ENCODE results near the gene SRPX.

SRPX gene

DNA sequence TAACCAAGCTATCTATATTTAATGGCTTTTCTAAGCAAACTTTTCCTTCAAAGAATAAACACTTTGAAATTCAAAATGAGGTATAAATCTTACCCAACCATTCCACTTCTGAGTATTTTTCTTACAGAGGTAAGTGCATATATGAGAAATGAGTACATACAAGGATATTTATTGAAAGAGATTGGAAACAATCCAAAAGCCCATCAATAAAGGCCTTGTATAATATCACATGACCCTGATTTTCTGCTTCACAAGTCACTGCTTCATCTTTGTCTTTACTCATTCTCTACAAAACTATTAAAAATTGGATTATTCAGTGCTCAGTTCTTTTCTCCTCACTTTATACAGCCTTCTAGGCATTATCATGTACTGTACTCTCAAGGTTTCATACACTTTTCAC lies 91.3 kb downstream of the SRPX start:
- no peak for DNase-seq

DNA sequence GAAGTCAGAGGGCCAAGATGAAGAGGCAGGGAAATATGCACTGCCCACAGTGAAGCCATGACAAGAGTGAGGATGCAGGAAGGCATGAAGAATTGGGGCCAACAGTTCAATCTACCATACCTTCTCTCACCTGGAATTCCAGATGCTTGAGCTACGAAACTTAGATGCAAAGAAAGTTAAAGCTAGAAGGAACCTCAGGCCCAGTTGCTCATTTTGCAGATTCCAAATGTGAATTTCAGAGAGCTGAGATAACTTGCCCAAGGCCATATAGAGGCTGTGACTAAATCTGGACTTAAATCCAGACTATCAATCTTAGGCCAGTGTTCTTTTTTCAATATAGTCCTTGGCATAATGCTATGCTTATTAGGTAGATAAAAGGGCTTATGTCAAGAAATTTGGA lies 92.7 kb downstream of the SRPX start:
- DNase-seq = no peak

GRCh38 chrX:38126179-38126578 lies 94.5 kb downstream of the SRPX start:
- no peak for DNase-seq

DNA sequence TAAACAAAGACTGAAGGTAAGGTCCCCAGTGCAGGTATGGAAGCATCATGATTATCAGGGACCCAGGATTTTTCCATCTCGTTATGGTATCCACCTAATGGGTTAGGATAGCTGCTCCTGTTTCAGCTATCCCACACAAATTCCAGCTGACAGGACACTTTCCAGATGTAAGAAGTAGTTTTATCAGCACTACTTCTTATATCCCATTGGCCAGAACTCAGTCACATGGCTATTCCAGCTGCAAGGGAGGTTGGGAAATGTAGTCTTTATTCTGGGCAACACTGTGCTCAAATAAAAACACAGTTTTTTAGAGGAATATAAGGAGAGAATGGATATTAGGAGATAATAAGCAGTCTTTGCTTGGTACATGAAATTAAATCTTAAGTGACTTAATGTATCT lies 96.7 kb downstream of the SRPX start:
- no peak for DNase-seq

DNA sequence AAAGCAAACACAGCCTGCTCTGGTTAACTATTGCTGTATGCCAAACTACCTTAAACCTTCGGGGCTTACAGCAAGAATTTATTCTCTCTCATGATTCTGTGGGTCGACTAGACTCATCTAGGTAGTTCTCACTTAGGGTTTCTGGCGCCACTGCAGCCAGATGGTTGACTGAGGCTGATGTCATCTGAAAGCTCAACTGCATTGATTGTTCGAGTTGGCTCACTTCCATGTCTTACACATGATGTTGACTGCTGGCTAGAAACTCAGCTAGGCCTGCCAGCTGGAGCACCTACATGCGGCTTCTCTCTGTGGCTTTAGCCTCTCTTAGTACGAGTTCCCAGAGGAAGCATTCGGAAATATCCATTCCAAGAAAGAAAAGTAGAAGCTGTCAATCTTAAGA lies 103.2 kb downstream of the SRPX start:
- DNase-seq = no peak

GRCh38 chrX:38116706-38117105 lies 104.0 kb downstream of the SRPX start:
- no peak for DNase-seq

- no peak for DNase-seq
These were observed 108.1 kb downstream of the SRPX start for GRCh38 chrX:38112566-38112965.

DNA sequence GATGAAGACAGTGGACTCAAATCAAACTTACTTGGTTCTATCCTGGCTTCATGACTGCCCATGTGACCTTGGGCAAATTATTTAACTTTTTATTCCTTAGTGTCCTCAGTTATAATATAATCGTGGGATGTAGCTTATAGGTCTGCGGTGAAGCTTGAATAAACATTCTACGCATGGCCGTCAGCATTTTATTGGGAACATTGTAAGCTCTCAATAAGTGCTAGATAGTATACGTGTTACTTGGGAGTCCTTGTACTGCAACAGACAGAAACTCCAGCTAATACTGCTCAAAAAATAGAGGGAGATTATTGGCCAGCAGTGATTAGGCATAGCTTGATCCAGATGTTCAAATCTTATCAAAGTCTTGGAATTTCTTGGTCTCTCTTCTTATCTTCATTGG lies 109.5 kb downstream of the SRPX start:
- DNase-seq = no peak

GRCh38 chrX:38110231-38110630 lies 110.4 kb downstream of the SRPX start:
- no peak for DNase-seq

GRCh38 chrX:38109042-38109898 lies 111.4 kb downstream of the SRPX start:
- no peak for DNase-seq

DNA sequence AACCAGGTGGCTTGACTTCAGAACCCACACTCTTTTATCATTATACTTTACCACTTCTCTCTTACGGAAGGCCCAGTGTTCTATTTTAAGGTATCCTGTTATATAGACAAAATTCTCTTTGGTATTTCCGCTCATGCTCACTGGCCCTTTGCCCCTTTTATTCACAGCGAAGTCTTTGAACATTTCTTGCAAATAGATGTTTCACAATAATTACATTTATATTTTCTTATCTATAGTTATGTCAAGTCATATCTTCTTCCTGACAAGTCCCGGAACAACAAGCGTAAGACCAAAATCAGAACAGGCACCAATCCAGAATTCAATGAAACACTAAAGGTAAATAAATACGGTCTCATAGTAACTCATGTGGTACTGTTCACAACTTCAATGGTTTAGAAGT lies 112.3 kb downstream of the SRPX start:
- no peak for DNase-seq

GRCh38 chrX:38106991-38107655 lies 113.5 kb downstream of the SRPX start:
- no peak for DNase-seq

GRCh38 chrX:38105216-38105725 lies 115.4 kb downstream of the SRPX start:
- DNase-seq = no peak

DNA sequence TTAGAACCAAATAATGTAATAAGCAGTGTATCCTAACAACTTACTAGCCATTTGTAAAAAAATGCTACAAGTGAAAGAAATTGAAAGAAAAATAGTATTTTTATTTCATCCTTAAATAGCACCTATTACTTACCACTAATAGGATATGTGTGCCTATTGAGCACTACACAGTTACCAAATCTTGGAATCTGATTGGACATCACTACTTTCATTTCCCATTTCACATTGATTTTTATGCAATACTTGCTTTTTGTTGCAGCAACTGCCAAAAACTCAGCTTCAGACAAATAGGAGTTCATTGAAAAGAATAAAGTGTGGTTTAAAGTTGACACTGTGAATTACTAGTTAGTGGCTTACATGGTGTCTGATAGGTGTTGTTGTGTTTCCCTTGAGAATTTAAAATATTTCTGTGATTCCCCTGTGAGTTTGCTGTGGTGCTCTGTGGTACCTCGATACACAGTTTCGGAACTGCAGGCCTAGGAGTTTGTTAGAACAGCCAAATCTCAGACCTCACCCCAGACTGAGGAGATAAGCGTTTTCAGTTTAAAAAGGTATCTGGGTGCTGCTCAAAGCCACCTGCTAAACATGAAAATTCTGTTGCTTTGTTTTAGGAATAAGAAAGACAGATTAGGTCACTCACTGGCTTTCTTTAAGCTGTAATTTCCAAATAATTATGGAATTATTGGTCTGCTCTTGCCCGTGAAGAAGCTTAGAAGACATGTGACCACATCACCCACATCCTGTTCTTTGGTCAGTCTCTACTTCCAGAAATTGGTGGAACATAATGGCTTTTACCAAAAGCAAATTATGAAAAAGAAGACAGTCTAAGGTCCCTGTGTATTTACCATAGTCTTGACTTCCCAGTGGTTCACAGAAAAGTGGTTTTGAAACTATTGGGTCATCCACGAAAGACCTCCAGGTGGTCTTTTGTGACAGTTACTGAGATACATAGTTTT lies 116.5 kb downstream of the SRPX start:
- no peak for DNase-seq

DNA sequence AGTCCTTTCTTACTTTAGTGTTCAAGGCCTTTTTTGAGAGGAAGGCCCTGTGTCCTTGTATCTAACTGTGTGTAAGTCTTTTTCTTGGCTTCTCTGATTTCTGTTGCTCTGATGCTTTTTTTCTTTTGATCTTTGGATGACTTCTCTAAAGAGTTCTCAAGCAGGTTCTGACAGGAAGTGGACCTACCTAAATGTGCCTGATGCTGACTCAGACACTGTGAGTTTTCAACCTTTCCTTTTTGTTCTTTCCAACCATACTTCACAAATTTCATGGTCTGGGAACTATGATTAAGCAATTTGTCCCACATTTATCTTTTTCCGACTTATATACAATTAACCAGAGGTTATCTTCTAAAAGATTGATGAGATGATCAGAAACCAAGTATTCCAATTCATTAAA lies 117.8 kb downstream of the SRPX start:
- DNase-seq = no peak

DNA sequence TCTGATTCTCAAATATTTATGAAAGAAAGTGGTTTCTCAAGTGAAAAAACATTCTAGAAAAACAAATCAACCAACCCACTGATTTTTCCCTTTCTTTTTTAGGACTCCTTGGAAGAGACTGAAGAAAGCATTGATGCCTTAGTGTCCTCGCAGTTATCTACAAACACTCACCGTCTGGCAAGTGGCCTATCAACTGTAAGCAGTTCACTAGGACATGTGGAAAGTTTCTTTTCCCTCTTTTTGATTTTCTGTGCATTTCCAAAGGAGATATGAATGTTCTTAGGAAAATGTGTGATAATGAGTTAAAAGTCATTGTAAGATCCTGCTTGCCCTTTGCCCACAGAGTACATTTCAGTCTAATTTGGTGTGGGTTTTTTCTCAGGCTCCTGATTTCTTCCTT lies 118.4 kb downstream of the SRPX start:
- DNase-seq = no peak

DNA sequence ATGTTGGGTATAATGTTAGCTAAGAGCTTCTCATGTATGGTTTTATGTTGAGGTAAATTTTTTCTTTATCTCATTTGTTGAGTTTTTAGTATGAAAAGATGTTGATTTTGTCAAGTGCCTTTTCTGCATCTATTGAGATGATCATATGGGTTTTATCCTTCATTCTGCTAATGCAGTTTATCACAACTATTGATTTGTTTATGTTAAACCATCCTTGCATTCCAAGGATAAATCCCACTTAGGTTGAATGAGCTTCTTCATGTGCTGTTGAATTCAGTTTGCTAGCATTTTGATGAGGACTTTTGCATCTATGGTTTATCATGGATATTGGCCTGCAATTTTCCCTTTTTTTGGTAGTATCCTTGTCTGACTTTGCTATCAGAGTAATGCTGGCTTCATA lies 121.0 kb downstream of the SRPX start:
- DNase-seq = no peak

Measured in activated CD8-positive, alpha-beta memory T cell treated with anti-CD3 and anti-CD28 coated beads for 24 hours (primary cell).